ENCODE data around the gene GTPBP3.
"Not testable (repeated sequence)": the region's sequence is repeated elsewhere in the genome, so short reads cannot be mapped to it uniquely, and the experiment has no call there.

Gene GTPBP3, protein sequence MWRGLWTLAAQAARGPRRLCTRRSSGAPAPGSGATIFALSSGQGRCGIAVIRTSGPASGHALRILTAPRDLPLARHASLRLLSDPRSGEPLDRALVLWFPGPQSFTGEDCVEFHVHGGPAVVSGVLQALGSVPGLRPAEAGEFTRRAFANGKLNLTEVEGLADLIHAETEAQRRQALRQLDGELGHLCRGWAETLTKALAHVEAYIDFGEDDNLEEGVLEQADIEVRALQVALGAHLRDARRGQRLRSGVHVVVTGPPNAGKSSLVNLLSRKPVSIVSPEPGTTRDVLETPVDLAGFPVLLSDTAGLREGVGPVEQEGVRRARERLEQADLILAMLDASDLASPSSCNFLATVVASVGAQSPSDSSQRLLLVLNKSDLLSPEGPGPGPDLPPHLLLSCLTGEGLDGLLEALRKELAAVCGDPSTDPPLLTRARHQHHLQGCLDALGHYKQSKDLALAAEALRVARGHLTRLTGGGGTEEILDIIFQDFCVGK

DNA sequence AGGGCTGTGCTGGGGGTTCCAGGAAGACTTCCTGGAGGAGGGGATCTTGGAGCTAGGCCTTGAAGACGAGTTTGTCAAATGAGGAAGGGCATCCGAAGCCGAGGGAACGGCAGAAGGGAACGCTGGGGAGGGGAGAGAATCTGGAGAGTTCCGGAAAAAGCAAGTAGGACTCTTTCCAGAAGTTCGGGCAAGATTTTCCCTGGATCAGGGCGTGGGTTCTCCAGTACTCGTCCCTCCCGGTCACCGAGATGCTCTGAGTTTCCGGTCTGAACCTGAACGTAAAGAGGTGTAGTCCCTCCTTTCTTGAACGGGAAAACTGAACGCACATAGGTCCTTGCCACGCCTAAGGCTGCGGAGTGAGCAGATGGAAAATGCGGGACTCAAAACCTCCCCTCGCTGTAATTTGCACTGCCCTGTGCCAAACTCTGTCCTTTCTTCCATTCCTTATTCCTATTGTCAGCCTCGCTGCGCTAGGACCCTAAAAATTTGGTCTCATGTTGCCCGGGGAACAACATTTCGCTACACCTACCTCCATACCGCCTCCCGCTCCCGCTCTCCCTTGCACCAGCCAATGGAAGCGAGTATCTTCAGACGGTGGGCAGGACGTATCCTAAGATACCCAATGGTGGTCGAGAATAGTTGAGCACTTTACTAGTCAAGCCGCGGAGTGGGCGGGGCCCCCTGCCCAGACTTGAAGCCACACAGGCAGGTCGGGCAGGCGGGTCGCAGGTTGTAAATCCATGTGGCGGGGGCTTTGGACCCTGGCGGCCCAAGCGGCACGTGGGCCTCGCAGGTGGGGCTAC lies at the start of gene GTPBP3:
TSS of gene GTPBP3 (plus strand) at position 682 of the 803 bp plus-strand sequence. CDS start at position 741, 59 bp downstream.
- in situ Hi-C loops (cut with HindIII; ENCODE audit: low sequenced_read_pairs): no loop called here

DNA sequence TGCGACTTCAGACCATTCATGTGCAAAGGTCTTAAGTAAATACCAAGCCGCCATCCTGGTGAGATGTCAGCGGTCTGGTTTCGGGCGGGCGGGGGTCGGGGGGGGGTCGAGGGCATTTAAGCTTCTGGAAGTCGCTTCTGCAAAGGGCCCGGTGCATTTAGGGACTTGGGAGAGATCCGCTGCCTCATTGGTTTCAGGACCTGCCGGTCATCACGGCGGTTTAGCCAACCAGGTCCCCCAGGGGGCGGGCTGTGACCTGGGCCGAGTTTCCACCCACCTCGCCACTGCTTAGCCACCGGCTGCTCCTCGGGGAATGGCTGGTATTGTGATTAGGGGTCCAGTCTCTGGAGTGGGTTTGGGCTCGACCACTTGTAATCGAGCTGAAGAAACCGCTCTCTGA lies 47.9 kb upstream of the GTPBP3 start:
- in situ Hi-C loops (cut with HindIII; ENCODE audit: low sequenced_read_pairs): no loop called here

DNA sequence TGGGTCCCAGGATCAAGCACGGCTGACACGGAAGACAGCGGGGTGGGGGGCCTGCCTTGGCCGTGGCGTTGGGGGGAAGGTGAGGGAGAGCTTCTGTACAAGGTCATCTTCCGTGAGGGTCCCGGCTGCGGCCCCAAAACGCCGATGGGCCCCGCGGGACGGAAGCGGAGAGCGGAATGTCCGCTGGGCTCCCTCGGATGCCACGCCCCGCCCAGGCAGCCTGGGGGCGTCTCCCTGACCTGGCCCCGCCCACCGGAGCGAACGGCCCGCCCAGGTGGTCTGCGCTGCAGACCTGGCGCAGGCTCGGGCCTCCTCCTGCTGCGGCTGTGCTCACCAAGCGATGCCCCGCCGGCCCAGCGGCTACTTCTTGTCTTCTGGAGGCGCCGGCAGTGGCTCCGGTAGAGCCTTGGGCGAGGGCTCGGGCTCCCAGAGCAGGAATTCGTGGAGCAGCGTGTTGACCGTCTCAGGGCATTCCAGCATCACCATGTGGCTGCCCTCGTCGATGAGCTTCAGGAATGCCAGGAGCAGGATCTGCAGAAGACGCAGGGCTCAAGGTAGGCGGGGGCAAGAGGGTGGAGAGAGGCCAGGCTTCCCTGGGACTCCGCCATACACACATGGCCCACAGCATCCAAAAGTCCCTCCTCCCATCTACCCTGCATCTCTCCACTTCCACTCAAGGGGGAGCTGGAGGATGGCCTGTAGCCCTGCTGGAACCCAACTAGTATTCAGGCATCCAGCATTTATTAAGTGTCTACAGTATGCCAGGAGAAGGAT lies 44.9 kb upstream of the GTPBP3 start:
- in situ Hi-C loops (cut with HindIII; ENCODE audit: low sequenced_read_pairs): no loop called here

DNA sequence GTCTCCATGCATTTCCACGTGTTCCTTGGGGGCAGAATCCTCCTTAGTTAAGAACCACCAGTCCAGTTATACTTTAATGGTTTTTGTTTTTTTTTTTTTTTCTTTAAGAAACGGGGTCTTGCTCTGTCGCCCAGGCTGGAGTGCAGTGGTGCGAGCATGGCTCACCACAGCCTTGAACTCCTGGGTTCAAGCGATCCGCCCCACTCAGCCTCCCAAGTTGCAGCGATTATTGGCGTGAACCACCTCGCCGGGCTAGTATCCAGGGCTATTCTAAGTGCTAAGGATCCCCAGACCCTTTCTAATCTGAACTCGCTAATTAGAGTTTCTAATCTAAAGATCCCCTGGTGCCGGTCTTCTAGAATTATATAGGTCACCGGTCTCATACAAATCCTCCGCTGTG lies 43.7 kb upstream of the GTPBP3 start:
- in situ Hi-C loops (cut with HindIII; ENCODE audit: low sequenced_read_pairs): no loop called here

DNA sequence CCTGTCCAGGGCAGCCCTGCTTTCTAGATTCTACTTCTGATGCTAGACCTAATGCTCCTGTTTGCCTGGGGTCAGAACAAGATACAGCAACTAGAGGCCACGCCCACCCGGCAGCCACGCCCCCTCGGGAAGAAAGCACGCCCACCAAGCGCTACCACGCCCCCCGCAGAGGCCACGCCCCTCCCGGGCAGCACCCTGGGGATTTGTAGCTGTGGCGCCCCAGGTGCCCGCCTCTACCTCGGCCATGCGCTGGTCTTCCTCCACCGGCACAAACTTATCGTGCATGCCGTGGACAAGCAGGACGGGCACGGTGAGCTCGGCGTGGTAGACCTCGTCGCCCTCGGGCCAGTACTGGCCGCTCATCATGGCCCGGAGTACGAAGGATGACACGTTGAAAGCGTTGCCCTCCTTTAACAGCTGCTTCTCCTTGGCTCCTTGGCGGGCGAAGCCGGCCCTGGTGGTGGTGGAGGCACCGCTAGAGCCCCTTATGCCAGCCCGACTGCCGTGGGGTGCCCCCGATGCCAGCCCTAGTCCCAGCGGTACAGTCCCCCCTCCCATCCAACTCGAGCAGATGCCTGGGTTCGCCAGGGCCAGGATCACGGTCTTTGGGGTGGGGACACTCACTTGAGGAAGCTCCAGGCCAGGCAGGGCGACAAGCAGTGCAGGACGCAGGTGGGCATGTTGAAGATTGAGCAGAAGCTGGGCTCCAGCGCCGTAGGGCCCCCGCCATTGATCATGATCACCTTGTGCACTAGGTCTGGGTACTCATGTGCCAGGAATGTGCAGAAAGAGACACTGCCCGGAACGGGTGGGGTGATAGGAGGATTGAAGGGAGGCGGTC lies 43.1 kb upstream of the GTPBP3 start:
- in situ Hi-C loops (cut with HindIII; ENCODE audit: low sequenced_read_pairs): no loop called here

DNA sequence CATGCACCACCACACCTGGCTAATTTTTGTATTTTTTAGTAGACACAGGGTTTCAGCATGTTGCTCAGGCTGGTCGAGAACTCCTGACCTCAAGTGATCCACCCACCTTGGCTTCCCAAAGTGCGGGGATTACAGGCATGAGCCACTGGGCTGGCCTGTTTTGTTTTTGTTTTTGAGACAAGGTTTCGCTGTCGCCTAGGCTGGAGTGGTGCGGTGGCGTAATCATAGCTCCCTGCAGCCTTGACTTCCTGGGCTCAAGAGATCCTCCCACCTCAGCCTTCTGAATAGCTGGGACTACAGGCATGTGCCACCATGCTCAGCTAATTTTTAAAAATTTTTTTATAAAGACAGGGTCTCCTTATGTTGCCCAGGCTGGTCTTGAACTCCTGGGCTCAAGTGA lies 41.8 kb upstream of the GTPBP3 start:
- in situ Hi-C loops (cut with HindIII; ENCODE audit: low sequenced_read_pairs): not testable (repeated sequence)

DNA sequence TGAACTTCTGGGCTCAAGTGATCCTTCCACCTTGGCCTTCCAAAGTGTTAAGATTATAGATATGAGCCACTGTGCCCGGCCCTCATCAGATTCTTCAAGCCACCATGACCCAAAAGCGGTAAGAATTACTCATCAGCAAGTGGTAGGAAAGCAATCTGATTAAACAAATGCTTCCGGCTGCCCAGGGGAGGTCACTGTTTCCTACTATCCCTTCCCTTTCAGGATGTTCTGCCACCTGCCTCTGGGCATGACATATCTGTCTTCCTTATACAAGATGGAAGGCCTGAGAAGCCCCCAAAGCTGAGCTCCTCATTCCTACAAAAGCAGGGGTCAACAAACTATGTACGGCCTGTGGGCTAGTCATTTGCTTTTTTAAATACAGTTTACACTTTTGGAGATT lies 41.1 kb upstream of the GTPBP3 start:
- in situ Hi-C loops (cut with HindIII; ENCODE audit: low sequenced_read_pairs): no loop called here

DNA sequence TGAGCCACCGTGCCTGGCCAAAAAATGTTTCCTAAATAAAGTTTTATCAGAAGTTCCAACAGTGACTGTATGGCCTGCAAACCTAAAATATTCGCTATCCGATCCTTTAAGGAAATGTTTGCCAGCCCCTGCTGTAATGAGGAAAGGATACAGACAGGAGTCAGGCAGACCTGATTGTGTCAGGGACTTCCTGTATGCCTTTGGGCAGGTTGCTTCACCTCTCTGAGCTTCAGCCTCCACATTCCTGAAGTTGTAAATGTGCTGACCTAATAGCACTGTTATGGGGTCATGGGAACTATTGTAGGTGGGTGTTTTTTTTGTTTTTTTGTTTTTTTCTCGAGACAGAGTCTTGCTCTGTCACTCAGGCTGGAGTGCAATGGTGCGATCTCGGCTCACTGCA lies 40.4 kb upstream of the GTPBP3 start:
- in situ Hi-C loops (cut with HindIII; ENCODE audit: low sequenced_read_pairs): no loop called here

DNA sequence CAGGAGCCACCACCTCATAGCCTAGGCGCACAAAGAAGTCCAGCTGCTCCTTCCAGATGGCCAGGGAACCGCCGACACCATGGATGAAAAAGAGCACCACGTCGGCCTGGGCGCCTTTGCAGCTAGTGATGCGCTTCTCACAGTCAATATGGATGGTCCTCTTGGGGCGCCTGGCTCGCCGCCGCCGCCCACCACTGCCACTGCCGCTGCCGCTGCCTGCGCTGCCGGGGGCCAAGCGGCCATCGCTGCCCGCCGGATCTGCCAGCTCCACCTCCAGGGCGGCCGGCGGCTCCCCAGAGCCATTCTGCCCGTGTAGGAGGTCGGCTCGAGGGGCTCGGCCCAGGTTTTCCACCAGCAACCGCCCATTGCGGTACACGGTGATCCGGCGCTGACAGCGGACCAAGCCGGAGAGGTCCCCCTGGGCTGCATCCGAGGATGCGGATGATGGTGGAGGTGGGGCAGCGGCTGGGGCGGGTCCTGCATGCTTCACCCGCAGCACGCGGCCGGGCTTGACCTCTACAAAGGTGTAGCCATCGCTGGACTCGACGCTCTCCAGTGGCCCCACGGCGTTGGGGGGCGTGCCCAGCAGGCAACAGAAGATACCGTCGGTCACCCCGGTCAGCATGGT lies 36.2 kb upstream of the GTPBP3 start:
- in situ Hi-C loops (cut with HindIII; ENCODE audit: low sequenced_read_pairs): no loop called here

DNA sequence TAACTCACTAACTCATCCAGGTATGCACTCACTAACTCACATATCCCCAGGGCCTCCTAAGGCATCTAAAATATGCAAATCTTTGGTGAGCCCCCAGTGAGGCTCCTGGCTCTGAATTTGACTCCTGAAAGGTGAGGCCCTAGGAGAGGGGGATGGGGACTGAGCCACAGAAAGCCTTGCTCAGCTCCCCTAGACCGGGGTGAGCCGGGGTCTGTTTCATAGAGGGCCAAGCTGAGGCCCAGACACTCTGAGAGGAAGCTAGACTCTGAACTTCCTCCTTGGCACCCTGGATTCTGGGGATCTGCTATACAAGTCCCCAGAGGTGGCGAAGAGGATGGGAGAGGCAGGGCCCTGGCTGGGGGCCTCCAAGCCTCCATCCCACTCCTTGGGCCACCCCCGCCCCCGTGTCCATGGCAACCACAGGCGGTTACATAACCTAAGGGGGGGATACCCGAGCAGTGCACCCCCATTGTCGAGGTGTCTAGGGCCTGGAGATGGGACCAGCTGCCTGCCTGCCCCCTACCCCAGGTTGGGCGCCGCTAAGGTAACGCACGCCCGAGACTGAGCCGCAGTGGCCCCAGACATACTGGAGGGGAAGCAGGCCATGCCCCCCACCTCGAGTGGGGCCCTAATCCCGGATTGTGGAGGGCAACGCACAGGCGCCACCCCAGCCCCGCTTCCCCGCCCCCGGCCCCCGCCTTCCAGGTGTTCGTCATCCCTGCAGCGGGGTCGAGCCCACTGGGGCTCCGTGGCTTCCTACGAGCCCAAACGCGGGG lies 34.8 kb upstream of the GTPBP3 start:
- in situ Hi-C loops (cut with HindIII; ENCODE audit: low sequenced_read_pairs): no loop called here

DNA sequence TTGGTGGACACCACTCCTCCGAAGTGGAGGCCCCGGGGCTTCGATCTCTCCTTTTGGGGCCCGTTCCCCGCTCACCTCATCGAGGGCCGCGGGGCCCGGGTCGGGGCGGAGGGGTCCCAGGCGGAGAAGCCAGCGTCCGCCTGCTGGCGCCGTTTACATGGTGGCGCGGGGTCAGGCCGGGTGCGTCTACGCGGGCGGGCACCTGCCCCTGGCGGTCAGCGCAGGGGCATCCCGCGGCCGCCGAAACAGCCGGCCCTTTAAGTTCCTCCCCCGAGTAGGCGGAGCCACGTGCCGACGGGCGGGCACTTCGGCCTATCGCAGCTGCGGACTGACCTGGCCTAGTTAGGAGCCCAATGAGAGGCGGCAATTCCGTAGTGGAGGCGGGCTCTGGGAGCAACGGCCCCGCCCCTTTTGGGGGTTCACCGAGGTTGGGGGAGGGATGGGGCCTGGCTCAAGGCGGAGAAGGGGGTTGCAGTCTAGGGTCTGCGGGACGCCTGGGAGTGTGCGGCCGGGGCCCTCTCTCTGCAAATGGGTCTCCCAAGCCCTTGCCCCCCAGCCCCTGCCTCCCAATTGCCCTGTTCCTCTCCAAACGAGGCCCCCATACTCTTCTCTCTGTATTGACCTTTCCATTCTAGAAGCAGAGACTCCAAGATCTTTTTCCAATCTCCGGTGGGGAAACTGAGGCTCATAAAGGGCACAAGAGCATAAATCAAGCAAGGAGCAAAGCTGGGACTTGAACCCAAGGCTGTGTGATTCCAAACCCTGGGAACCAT lies 34.0 kb upstream of the GTPBP3 start, which contains the start of gene ABHD8:
TSS of gene ABHD8 (minus strand) at position 259 of the 773 bp plus-strand sequence. CDS start 1,809 bp downstream, outside the sequence.
- in situ Hi-C loops (cut with HindIII; ENCODE audit: low sequenced_read_pairs): no loop called here

DNA sequence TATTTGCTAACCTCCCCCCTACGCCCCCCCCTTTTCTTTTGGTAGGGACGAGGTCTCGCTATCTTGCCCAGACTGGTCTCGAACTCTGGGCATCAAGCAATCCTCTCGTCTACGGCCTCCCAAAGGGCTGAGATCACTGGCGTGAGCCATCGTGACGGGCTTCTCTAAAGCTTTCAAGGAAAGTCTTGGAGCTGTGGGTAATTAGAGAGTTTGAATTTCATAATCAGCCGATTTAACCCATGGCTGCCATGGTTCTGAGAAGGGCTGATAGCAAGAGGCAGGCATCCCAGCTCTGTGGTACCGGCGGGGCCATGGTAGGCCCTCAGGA lies 33.4 kb upstream of the GTPBP3 start:
- in situ Hi-C loops (cut with HindIII; ENCODE audit: low sequenced_read_pairs): no loop called here

DNA sequence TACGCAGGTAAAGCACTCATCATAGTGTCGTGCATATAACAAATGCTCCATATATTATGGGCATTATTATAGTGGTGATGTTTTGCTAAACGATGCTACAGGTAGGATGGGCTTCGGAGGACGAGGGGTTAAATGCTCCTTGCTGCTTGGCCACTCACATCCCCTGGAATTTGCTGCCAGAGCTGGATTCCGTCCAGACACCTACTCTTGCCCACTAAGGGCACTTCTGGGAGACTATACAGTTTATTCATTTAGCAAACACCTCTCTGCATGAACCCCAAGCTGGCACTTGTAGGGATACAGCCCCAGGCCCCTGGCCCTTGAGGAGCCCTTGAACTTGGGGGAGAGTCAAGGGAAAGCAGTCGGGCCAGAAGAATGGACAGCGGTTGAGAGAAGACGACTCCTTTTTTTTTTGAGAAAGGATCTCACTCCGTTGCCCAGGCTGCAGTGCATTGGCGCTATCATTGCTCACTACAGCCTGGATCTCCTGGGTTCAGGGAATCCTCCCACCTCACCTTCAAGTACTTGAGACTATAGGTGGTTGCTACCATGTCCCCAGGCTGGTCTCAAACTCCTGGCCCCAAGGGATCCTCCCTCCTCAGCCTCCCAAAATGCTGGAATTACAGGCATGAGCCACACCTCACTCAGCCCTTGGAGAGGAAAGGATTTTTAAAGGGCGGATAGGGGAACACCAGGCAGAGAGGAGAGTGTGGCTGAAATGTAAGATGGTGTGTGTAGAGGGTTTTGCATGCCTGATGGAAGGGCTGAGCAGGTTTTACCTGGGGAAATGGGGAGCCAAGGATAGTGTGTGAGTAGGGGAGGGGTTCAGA lies 32.8 kb upstream of the GTPBP3 start:
- in situ Hi-C loops (cut with HindIII; ENCODE audit: low sequenced_read_pairs): no loop called here

DNA sequence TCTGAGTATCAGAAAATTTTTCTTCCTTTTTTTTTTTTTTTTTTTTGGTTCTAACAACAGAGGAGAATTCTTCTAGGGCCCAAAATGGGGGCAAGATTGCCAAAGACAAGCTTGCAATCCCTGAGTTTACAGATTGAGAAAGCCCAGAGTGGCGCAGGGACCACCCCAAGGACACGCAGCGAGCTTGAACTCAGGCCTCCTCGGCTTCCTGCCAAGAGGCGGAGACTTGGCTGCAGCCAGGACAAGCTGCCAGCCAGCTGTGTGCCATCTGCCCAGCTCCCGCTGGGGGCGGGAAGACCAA lies 32.2 kb upstream of the GTPBP3 start:
- in situ Hi-C loops (cut with HindIII; ENCODE audit: low sequenced_read_pairs): no loop called here

DNA sequence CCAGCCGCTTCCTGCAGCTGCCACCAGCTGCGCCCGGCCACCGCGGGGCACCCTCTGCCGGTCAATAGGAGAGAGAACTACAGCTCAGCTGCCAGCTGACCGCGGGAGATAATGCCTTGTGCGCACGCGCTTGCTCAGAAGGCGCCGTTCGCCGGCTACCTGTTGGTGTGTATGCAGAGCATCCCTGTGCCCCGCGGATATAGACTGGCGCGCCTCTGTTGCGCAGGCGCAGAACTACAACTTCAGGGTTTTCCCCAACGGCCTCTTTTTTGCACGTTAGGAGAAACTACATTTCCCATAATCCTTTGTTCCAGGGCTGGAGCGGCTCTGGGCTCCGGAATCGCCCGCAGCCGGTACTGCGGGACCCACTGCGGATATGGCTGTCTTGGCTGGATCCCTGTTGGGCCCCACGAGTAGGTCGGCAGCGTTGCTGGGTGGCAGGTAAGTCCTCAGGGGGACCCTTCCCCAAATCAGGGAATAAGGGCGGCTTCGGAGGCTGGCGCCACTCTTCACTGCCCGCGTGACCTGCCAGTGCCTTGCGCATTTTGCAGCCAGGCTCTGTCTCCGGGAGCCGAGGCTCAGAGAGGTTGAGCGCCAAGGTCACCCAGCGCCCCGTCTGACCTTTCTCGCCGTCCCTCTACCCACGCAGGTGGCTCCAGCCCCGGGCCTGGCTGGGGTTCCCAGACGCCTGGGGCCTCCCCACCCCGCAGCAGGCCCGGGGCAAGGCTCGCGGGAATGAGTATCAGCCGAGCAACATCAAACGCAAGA lies 31.7 kb upstream of the GTPBP3 start, which contains the start of gene MRPL34:
TSS of gene MRPL34 (plus strand) at position 356 of the 768 bp plus-strand sequence. CDS start at position 377, 21 bp downstream.
- in situ Hi-C loops (cut with HindIII; ENCODE audit: low sequenced_read_pairs): no loop called here

DNA sequence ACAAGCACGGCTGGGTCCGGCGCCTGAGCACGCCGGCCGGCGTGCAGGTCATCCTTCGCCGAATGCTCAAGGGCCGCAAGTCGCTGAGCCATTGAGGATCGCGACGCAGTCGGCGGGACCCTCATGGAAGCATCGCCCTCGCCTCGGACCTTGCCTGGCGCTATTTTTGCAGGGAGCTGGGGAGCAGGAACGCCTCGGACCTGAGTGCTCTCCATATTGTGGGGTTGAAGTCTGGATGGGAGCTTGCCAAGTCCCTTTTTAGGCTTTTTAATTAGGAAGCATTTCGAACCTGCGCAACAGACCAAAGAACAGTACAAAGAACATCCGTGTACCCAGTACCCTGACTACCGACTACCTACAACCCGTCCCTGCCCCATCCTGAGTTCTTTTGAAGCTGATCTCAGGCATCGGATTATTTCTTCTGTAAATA lies 31.1 kb upstream of the GTPBP3 start:
- in situ Hi-C loops (cut with HindIII; ENCODE audit: low sequenced_read_pairs): no loop called here

DNA sequence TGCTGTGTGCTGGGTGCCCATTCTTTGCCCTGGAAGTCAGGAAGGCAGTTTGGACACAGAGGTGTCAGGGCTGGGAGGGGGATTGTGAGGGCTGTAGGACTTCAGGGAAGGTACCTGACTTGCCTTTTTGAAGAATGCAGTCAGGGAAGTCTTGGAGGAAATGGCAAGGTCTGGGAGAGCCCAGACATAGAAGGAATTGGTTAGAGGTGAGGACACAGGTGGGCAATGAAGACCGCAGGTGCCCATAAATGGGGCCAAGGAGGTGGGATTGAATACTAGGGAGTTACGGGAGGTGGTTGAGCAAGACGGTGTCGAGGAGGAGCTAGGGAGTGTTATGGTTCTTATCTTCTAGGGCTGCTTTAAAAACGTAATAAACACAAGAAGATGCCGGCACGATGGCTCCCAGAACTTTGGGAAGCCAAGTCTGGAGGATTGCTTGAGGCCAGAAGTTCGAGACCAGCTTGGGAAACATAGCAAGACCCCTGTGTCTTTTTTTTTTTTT lies 29.4 kb upstream of the GTPBP3 start:
- in situ Hi-C loops (cut with HindIII; ENCODE audit: low sequenced_read_pairs): no loop called here

Data from DLD1 (cell line).